ENCODE results near the gene HTR3A.

- TF ChIP-seq CTCF (IDR thresholded peaks at IDR 0.05; ENCODE audit: borderline replicate concordance, extremely low read depth, low read length, poor library complexity, severe bottlenecking) (no peak), EZH2 (IDR thresholded peaks at IDR 0.05; ENCODE audit: borderline replicate concordance, low read depth, low read length, severe bottlenecking) (no peak)
These were observed 15.0 kb downstream of the HTR3A start for GRCh38 chr11:113989916-113990315.
